Measurements from ENCODE around the gene HIVEP3.

- TF ChIP-seq CTCF (IDR thresholded peaks at IDR 0.05) (no peak), POLR2A (IDR thresholded peaks at IDR 0.05) (no peak)
These were observed 292.6 kb downstream of the HIVEP3 start for GRCh38 chr1:41626146-41626545.
